Heart right ventricle (tissue), 16 donors: ENCODE data around the gene CABCOCO1. TPM values are rescaled to one million over a fixed set of nuclear protein-coding genes. Genes with fewer than 3 reads are reported as not detected.

ENCODE experiments used
- ATAC-seq, 8 donors: fragments of 200-7000 bp; cut with Tn5 transposase; one replicate each; pipeline ENCODE4 v1.9.1; 2020; ENCODE audit warnings: mild to moderate bottlenecking in 8 of 8, moderate library complexity in 8 of 8, moderate number of reproducible peaks in 1 of 8
- DNase-seq, 2 donors: peaks; one replicate each; pipeline ENCODE4 v3.0.0-alpha.2; 2020
- H3K27ac ChIP-seq, 10 donors: fragments of 200-600 bp; sonication (generic) in 2 of 10; one replicate each; pipeline versions ENCODE4 v1.5.0 to v1.8.0; 2020 to 2022; ENCODE audit warnings: mild to moderate bottlenecking in 3 of 10
- H3K27me3 ChIP-seq, 7 donors: fragments of 200-600 bp; one replicate each; pipeline ENCODE4 v1.8.0; 2021 to 2022; ENCODE audit warnings: mild to moderate bottlenecking in 2 of 7
- H3K36me3 ChIP-seq, 9 donors: fragments of 200-600 bp; sonication (generic) in 1 of 9; one replicate each; pipeline versions ENCODE4 v1.5.0 to v1.8.0; 2020 to 2022; ENCODE audit warnings: mild to moderate bottlenecking in 2 of 9
- H3K4me1 ChIP-seq, 9 donors: fragments of 200-600 bp; sonication (generic) in 1 of 9; one replicate each; pipeline versions ENCODE4 v1.5.0 to v1.8.0; 2020 to 2022; ENCODE audit warnings: mild to moderate bottlenecking in 4 of 9
- H3K4me3 ChIP-seq, 10 donors: fragments of 200-600 bp; sonication (generic) in 2 of 10; one replicate each; pipeline versions ENCODE4 v1.5.0 to v1.8.0; 2020 to 2022; ENCODE audit warnings: mild to moderate bottlenecking in 7 of 10, moderate library complexity in 2 of 10
- H3K9me3 ChIP-seq, 11 donors: fragments of 200-600 bp in 10 of 11; sonication (generic) in 2 of 11; one replicate each; pipeline versions ENCODE4 v1.5.0 to v1.8.0; 2013 to 2022; ENCODE audit warnings: mild to moderate bottlenecking in 2 of 11, control low read depth in 1 of 11, moderate library complexity in 1 of 11
- CTCF ChIP-seq, 9 donors: fragments of 200-600 bp; sonication (generic) in 2 of 9; IDR thresholded peaks; one replicate each; pipeline versions ENCODE4 v1.5.0 to v1.8.0; 2021 to 2022; ENCODE audit warnings: antibody characterized with exemption in 9 of 9, mild to moderate bottlenecking in 5 of 9, moderate library complexity in 1 of 9
- WGBS, 2 donors: extraction: QIAGEN DNeasy Blood & Tissue Kit; methylation state at CpG; one replicate each; pipeline ENCODE4 v1.1.7; 2013; ENCODE audit warnings: inconsistent platforms in 1 of 2; 5-methylcytosine and 5-hydroxymethylcytosine counted together
- intact Hi-C, 10 donors: fragments of 100-400 bp; cut with DNase I; formaldehyde crosslinking; loops; one replicate each; pipeline versions ENCODE4 v1.11.1 to v1.14.2; 2022
- polyA plus RNA-seq, 2 donors: library from polyadenylated mRNA; stranded (reverse); fragments of 200-250 nt; gene quantifications; one replicate each; pipeline ENCODE4 v1.2.3, GENCODE V29; 2013
- total RNA-seq, 10 donors: library from RNA; stranded (reverse); fragmentation: NEBNext Ultra II Directional in 3 of 10; extraction: Animal tissue kit (Norgen Biotek cat#: 25700) in 3 of 10; gene quantifications; one replicate each; pipeline versions ENCODE4 v1.2.1 to v1.2.4, GENCODE V29; 2021 to 2023
- donor health status: Arrhythmogenic right ventricular cardiomyopathy.
- donor health status: ischemic (EF 13 %, LVEDD 7.1; RV severe dilation, severe dysfunction).
- donor health status: healthy with polysubstance abuse.
- donor health status: DM: no; HTN: yes; CAD: no.
- donor health status: DM: no; HTN: no; CAD: no.
- donor health status: ischemic (EF 25% LVEDD 6.9; RV normal size, moderate dysfunction).
- donor health status: ischemic (EF 25% LVEDD 5.7; RV mildly dilated, moderate dysfunction).
- donor health status: healthy.
- donor health status: DM: yes; HTN: yes; CAD: no.
- donor health status: Ischemic cardiomyopathy.
- donor health status: ischemic (EF 35%, LVEDD 5.7; RV mildly dilated, moderate dysfunction).
- donor health status: nonischemic (EF 11% LVEDD 7.7; RV severe dilation, severe dysfunction).
- donor health status: DM: yes; HTN: yes; CAD: no.
- donor health status: PGD.
- donor health status: ischemic (EF 29% LVEDD 5.4; RV normal size, mild dysfunction).
- donor health status: nonischemic (EF 23%, LVEDD 6.1; RV moderate dilation, normal function).

The CABCOCO1 gene
- total and polyA plus RNA-seq, 12 donors: 0.03 to 0.15 TPM; not detected in 10

- no peak for DNase-seq
- 92 to 94% methylated on average over 3 of the region's 3 CpGs for WGBS, 2 donors
- intact Hi-C loops: no loop called here
These were observed 111.3 kb downstream of the CABCOCO1 start for GRCh38 chr10:61774031-61774430.

GRCh38 chr10:61775111-61775510 lies 112.4 kb downstream of the CABCOCO1 start:
- 65 to 68% methylated on average over 2 of the region's 2 CpGs for WGBS, 2 donors
- intact Hi-C loops: no loop called here
- no peak for ATAC-seq

More at GRCh38 chr10:61774031-61774430, 111.3 kb downstream of the CABCOCO1 start:
- H3K9me3 ChIP-seq: no peaks in the 10 kb centered on the region
- no peak for ATAC-seq
- H3K27me3 ChIP-seq: no peaks in the 10 kb centered on the region
- no peak overlapping the region for H3K27ac ChIP-seq
- H3K36me3 ChIP-seq: no peaks in the 10 kb centered on the region
- no peaks in the 10 kb centered on the region for H3K4me1 ChIP-seq
- no peak overlapping the region for H3K4me3 ChIP-seq
- TF ChIP-seq CTCF (IDR thresholded peaks at IDR 0.05): no peak

GRCh38 chr10:61776615-61777266 lies 114.0 kb downstream of the CABCOCO1 start:
- Histone ChIP-seq H3K4me3 (no peak overlapping the region), H3K27ac (no peak overlapping the region), H3K4me1 (peaks cover 0 to 6% (median 0%) of the 10 kb centered on the region in 9 donors), H3K27me3 (no peaks in the 10 kb centered on the region), H3K9me3 (no peaks in the 10 kb centered on the region), H3K36me3 (no peaks in the 10 kb centered on the region)
- 79 to 80% methylated on average over 7 of the region's 7 CpGs for WGBS, 2 donors
- no peak for TF ChIP-seq CTCF (IDR thresholded peaks at IDR 0.05)
- intact Hi-C loops: no loop called here
- DNase-seq (no peak), ATAC-seq (no peak)

More at GRCh38 chr10:61775111-61775510, 112.4 kb downstream of the CABCOCO1 start:
- no peaks in the 10 kb centered on the region for H3K36me3 ChIP-seq
- no peaks in the 10 kb centered on the region for H3K27me3 ChIP-seq
- no peaks in the 10 kb centered on the region for H3K9me3 ChIP-seq
- H3K27ac ChIP-seq: no peak overlapping the region
- H3K4me3 ChIP-seq: no peak overlapping the region
- DNase-seq: no peak
- no peak for TF ChIP-seq CTCF (IDR thresholded peaks at IDR 0.05)
- peaks cover 0 to 6% (median 0%) of the 10 kb centered on the region in 9 donors for H3K4me1 ChIP-seq

GRCh38 chr10:61778137-61778536 lies 115.4 kb downstream of the CABCOCO1 start:
- DNase-seq (no peak), ATAC-seq (no peak)
- Histone ChIP-seq H3K4me3 (no peak overlapping the region), H3K27ac (no peak overlapping the region), H3K9me3 (no peaks in the 10 kb centered on the region), H3K4me1 (peaks cover 0 to 6% (median 0%) of the 10 kb centered on the region in 9 donors), H3K36me3 (no peaks in the 10 kb centered on the region), H3K27me3 (no peaks in the 10 kb centered on the region)
- TF ChIP-seq CTCF (IDR thresholded peaks at IDR 0.05): no peak
- intact Hi-C loops: no loop called here
